Amniotic stem cell (primary cell): ENCODE results near the gene WDR86.

Experiments
- DNase-seq: peaks from one replicate; lab custom pipeline; 2025; lab: John Stamatoyannopoulos, UW

The WDR86 gene

GRCh38 chr7:151439855-151440798 lies 30.3 kb upstream of the WDR86 start, which contains the start of gene CRYGN:
CRYGN (minus strand) TSS chr7:151440141; CDS start chr7:151439917, 224 bp downstream.
- DNase-seq, result no peak

- no peak for DNase-seq
Observed at GRCh38 chr7:151438864-151439601, 29.2 kb upstream of the WDR86 start.

GRCh38 chr7:151437866-151438516 lies 28.2 kb upstream of the WDR86 start:
- DNase-seq, result no peak

- DNase-seq, result no peak
Observed at GRCh38 chr7:151437159-151437553, 27.3 kb upstream of the WDR86 start.

- peak; percentile 21 for DNase-seq
Observed at GRCh38 chr7:151436446-151437158, 26.8 kb upstream of the WDR86 start.

GRCh38 chr7:151435971-151436370 lies 26.1 kb upstream of the WDR86 start:
- no peak for DNase-seq

GRCh38 chr7:151435103-151435916 lies 25.5 kb upstream of the WDR86 start:
- no peak for DNase-seq

- DNase-seq, result no peak
Observed at GRCh38 chr7:151434549-151434948, 24.7 kb upstream of the WDR86 start.

GRCh38 chr7:151433721-151434400 lies 24.0 kb upstream of the WDR86 start:
- no peak for DNase-seq

GRCh38 chr7:151432658-151433521 lies 23.1 kb upstream of the WDR86 start:
- no peak for DNase-seq

- no peak for DNase-seq
Observed at GRCh38 chr7:151431768-151432311, 22.0 kb upstream of the WDR86 start.

- DNase-seq, result no peak
Observed at GRCh38 chr7:151431281-151431767, 21.5 kb upstream of the WDR86 start.

GRCh38 chr7:151430391-151431205 lies 20.8 kb upstream of the WDR86 start:
- no peak for DNase-seq

- DNase-seq, result no peak
Observed at GRCh38 chr7:151429560-151430331, 19.9 kb upstream of the WDR86 start.

GRCh38 chr7:151429237-151429559 lies 19.4 kb upstream of the WDR86 start:
- DNase-seq, result no peak

- no peak for DNase-seq
Observed at GRCh38 chr7:151428378-151429236, 18.8 kb upstream of the WDR86 start.
